Heart left ventricle (tissue), 13 donors: ENCODE measurements around the gene FAM241B.

Source experiments
- POLR2A ChIP-seq, 2 donors: fragments of 450-650 bp; IDR thresholded peaks; one replicate each; pipeline ENCODE4 v1.6.1; 2017; ENCODE audit warnings: antibody characterized with exemption in 2 of 2, mild to moderate bottlenecking in 2 of 2, moderate library complexity in 2 of 2
- TF ChIP-seq, protein P1 (sequence below), 12 donors: fragments of 200-600 bp; sonication (generic) in 4 of 12; IDR thresholded peaks; one replicate each; pipeline versions ENCODE4 v1.5.0 to v1.8.0; 2018 to 2022; ENCODE audit warnings: antibody characterized with exemption in 12 of 12, mild to moderate bottlenecking in 5 of 12
- donor health status: ischemic (EF 13 %, LVEDD 7.1; RV severe dilation, severe dysfunction).
- donor health status: DM: no; HTN: yes; CAD: no.
- donor health status: DM: no; HTN: no; CAD: no.
- donor health status: ischemic (EF 25% LVEDD 6.9; RV normal size, moderate dysfunction).
- donor health status: ischemic (EF 25% LVEDD 5.7; RV mildly dilated, moderate dysfunction).
- donor health status: ischemic (EF 35%, LVEDD 5.7; RV mildly dilated, moderate dysfunction).
- donor health status: nonischemic (EF 11% LVEDD 7.7; RV severe dilation, severe dysfunction).
- donor health status: DM: yes; HTN: yes; CAD: no.
- donor health status: PGD.
- donor health status: ischemic (EF 29% LVEDD 5.4; RV normal size, mild dysfunction).
- donor health status: nonischemic (EF 23%, LVEDD 6.1; RV moderate dilation, normal function).

DNA sequence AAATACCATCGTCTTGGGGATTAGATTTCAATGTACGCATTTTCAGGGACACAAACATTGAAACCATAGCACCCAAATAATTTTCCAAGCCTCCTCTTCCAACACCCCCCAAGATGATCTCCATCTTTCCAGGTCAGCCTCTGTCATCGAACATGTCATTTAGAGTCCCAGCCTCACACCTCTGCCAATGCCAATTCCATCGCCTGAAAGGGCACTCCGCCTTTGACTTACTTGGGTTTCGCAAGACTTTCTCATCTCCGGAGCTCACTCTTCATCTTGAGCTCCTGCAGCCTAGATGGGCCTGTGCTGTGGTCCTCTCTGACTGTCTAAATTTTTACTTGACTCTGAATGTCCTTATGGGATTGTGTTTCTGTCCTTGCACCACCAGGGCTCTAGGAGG lies 10.4 kb upstream of the FAM241B start:
- TF ChIP-seq, protein P1, sequence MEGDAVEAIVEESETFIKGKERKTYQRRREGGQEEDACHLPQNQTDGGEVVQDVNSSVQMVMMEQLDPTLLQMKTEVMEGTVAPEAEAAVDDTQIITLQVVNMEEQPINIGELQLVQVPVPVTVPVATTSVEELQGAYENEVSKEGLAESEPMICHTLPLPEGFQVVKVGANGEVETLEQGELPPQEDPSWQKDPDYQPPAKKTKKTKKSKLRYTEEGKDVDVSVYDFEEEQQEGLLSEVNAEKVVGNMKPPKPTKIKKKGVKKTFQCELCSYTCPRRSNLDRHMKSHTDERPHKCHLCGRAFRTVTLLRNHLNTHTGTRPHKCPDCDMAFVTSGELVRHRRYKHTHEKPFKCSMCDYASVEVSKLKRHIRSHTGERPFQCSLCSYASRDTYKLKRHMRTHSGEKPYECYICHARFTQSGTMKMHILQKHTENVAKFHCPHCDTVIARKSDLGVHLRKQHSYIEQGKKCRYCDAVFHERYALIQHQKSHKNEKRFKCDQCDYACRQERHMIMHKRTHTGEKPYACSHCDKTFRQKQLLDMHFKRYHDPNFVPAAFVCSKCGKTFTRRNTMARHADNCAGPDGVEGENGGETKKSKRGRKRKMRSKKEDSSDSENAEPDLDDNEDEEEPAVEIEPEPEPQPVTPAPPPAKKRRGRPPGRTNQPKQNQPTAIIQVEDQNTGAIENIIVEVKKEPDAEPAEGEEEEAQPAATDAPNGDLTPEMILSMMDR (IDR thresholded peaks at IDR 0.05), result no peak
- TF ChIP-seq POLR2A (IDR thresholded peaks at IDR 0.05), result no peak
